HL-60 (cell line): ENCODE measurements around the gene TCF19.

Experiments
- DNase-seq, 2 experiments: peaks; one replicate each; pipeline ENCODE4 v3.0.0-alpha.2; 2010 to 2020; ENCODE audit warnings: low read depth in 1 of 2, low spot score in 1 of 2
- H3K27ac ChIP-seq: fragments of 250-450 bp; sonication (Bioruptor Pico); replicated peaks from 2 replicates; pipeline ENCODE4 v1.5.1; 2020; ENCODE audit warnings: mild to moderate bottlenecking, moderate library complexity
- H3K27me3 ChIP-seq: fragments of 250-450 bp; sonication (Bioruptor Pico); 2 replicates; pipeline ENCODE4 v1.5.1; 2021; ENCODE audit warnings: mild to moderate bottlenecking, moderate library complexity; ENCODE audit not compliant: insufficient read depth, poor library complexity, severe bottlenecking
- H3K4me3 ChIP-seq: replicated peaks from 2 replicates; pipeline ENCODE4 v1.5.1; 2011; ENCODE audit warnings: mild to moderate bottlenecking, control low read depth, low read length; ENCODE audit not compliant: insufficient read depth
- GABPA ChIP-seq: IDR thresholded peaks from 2 replicates; pipeline ENCODE4 v1.6.1; 2012; ENCODE audit warnings: low read depth
- POLR2AphosphoS5 ChIP-seq: IDR thresholded peaks from 2 replicates; pipeline ENCODE4 v1.6.1; 2012; ENCODE audit warnings: low read depth
- SPI1 ChIP-seq: IDR thresholded peaks from 2 replicates; pipeline ENCODE4 v1.6.1; 2012; ENCODE audit warnings: low read depth, mild to moderate bottlenecking, borderline replicate concordance
- TF ChIP-seq, protein P1 (sequence below): IDR thresholded peaks from one replicate; pipeline ENCODE4 v1.5.1; 2011; ENCODE audit warnings: low read length, control low read depth, inconsistent platforms; ENCODE audit not compliant: insufficient read depth
- TF ChIP-seq, protein P2 (sequence below): IDR thresholded peaks from 2 replicates; pipeline ENCODE4 v1.6.1; 2012; ENCODE audit warnings: low read depth; ENCODE audit not compliant: insufficient replicate concordance

The TCF19 gene

DNA sequence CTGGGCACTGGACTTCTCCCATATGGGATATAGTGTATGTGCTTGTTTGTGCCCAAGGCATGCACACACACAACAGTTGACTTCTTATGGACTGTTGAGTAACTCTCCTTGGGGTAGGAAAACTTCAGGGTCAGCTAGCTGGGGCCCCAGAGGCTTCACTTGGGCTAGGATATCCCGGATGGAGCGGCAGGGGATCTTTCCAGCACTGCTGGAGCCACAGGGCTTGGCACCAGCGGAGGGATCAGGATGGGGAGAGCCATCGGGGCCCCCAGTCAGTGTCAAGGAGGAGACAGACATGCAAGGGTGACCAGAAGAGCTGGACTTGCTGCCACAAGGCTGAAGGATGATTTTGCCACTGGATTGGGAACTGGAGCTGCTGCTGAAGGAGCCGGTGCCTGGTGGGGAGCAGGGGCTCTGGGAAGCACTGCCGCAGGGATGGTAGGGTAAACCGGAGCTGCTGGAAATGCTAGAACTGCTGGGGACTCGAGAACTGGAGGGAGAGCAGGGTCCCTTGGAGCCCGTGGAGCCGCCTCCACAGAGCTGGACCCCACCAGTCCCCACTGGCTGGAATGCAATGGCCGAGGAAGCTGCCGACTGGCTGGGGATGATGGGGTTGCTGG is 42.3 kb upstream of the TCF19 start:
- TF ChIP-seq POLR2AphosphoS5 (no peak), SPI1 (no peak), GABPA (no peak)
- TF ChIP-seq, protein P1, sequence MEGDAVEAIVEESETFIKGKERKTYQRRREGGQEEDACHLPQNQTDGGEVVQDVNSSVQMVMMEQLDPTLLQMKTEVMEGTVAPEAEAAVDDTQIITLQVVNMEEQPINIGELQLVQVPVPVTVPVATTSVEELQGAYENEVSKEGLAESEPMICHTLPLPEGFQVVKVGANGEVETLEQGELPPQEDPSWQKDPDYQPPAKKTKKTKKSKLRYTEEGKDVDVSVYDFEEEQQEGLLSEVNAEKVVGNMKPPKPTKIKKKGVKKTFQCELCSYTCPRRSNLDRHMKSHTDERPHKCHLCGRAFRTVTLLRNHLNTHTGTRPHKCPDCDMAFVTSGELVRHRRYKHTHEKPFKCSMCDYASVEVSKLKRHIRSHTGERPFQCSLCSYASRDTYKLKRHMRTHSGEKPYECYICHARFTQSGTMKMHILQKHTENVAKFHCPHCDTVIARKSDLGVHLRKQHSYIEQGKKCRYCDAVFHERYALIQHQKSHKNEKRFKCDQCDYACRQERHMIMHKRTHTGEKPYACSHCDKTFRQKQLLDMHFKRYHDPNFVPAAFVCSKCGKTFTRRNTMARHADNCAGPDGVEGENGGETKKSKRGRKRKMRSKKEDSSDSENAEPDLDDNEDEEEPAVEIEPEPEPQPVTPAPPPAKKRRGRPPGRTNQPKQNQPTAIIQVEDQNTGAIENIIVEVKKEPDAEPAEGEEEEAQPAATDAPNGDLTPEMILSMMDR, result no peak
- TF ChIP-seq, protein P2, sequence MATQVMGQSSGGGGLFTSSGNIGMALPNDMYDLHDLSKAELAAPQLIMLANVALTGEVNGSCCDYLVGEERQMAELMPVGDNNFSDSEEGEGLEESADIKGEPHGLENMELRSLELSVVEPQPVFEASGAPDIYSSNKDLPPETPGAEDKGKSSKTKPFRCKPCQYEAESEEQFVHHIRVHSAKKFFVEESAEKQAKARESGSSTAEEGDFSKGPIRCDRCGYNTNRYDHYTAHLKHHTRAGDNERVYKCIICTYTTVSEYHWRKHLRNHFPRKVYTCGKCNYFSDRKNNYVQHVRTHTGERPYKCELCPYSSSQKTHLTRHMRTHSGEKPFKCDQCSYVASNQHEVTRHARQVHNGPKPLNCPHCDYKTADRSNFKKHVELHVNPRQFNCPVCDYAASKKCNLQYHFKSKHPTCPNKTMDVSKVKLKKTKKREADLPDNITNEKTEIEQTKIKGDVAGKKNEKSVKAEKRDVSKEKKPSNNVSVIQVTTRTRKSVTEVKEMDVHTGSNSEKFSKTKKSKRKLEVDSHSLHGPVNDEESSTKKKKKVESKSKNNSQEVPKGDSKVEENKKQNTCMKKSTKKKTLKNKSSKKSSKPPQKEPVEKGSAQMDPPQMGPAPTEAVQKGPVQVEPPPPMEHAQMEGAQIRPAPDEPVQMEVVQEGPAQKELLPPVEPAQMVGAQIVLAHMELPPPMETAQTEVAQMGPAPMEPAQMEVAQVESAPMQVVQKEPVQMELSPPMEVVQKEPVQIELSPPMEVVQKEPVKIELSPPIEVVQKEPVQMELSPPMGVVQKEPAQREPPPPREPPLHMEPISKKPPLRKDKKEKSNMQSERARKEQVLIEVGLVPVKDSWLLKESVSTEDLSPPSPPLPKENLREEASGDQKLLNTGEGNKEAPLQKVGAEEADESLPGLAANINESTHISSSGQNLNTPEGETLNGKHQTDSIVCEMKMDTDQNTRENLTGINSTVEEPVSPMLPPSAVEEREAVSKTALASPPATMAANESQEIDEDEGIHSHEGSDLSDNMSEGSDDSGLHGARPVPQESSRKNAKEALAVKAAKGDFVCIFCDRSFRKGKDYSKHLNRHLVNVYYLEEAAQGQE, result no peak
- H3K27me3 ChIP-seq, result peaks cover 6% of the 10 kb centered on the region

DNA sequence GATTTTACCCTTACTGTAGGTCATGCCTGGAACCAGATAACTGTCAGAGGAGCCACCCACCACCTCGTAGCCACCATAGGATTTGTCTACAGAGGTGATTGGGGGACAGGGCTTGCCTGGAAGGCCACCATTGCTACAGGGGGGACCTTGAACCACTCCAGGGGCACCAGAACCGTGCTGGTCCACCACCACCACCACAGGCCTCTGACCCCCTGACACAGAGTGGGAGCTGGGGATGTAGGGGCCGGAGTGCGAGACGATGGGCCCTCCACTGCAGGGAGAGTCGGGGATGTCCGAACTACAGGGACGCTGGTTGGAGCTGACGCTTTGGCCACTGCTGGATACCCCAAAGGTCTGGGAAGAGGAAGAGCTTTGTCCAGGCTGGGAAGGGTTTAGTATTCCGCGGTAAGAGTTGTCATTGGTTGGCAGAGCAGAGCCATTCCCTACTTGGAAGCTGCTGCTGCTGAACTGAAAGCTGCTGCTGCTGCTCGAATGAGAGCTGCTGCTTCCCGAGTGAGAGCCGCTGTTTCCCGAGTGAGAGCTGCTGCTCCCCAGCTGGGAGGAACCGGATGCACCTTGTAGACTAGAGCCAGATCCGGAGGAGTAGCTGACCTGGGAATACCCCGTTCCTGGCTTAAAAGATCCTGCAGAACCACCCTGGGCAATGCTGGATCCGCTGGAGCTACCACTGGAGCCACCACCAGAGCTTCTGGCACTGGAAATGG is 41.6 kb upstream of the TCF19 start:
- Histone ChIP-seq H3K4me3 (no peak overlapping the region), H3K27ac (no peak overlapping the region), H3K27me3 (peaks cover 6% of the 10 kb centered on the region)
- DNase-seq, result no peak
- TF ChIP-seq POLR2AphosphoS5 (no peak), SPI1 (no peak), GABPA (no peak)
- TF ChIP-seq, protein P1, result no peak
- TF ChIP-seq, protein P2, result no peak

More for the DNA sequence above, 42.3 kb upstream of the TCF19 start:
- H3K27ac ChIP-seq, result no peak overlapping the region
- DNase-seq, result no peak
- no peak overlapping the region for H3K4me3 ChIP-seq

DNA sequence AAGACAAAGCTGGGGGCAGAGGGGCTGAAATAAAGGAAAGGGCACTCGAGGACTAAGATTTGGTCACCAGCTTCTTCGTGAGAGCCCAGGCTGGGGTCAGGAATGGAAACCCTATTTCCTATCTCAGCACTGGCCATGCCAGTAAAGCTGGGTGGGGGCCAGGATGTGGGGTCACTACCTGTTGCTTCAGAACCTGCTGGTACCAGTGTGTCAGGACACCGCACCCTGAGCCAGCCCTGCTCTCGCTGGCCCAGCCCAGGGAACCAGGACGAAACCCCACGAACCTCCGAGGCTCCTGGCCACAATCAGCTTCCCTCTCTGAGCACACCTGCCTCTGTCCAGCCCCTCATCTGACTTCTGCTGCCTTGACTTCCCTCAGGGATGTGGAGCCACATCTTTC is 40.2 kb upstream of the TCF19 start:
- H3K4me3 ChIP-seq, result no peak overlapping the region
- TF ChIP-seq GABPA (no peak), POLR2AphosphoS5 (no peak), SPI1 (no peak)
- TF ChIP-seq, protein P2, result no peak
- TF ChIP-seq, protein P1, result no peak
- DNase-seq, result no peak
- H3K27ac ChIP-seq, result no peak overlapping the region
- peaks cover 6% of the 10 kb centered on the region for H3K27me3 ChIP-seq
